Measurements from ENCODE around the gene NOP14. TPM values are rescaled to one million over a fixed set of nuclear protein-coding genes. Genes with fewer than 3 reads are reported as not detected.
"Not testable (repeated sequence)": the region's sequence is repeated elsewhere in the genome, so short reads cannot be mapped to it uniquely, and the experiment has no call there.

Gene NOP14
- total RNA-seq, 6 experiments from 2014 or later, result 34.8 to 39.4 (median 37.0) TPM

DNA sequence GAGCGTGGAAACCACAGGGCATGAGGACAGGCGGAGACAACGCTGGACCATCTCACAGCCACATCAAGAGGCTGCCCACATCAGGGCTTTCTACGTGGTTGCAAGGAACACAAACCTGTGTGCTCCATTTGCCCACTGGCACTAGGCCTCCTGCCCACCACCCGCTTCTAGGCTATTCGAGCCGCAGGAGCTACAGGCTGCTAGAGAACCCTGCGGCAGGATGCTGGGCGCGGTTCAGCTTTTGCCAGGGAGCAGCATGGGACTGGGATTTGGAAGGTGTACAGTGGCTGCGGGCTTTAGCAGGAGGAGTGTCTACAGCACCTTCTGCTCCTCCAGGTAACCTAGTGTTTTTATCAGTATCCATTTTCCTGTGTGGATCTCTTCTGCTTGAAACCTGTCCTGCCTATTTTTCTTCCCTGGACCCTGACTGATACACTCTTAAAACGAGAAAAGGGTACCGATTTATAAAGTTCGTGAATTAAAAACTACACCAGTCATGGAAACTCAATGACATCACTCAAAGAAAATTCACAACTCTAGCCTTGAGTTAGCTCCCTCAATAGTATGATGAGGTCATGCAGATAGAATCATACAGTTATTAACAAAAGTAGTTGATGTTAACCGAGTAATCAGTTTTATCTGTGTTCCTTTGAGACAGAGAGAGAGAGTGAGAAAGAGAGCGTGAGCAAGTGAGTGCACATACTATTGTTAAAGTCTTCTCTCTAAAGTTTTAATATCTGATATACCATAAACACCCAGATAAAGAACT is 12.8 kb downstream of the NOP14 start:
- Mint-ChIP-seq H3K27ac (no peak overlapping the region), H3K4me1 (ENCODE audit: low read depth) (peaks cover 10% of the 10 kb centered on the region; the same call in 1 of the 2 replicates), H3K27me3 (ENCODE audit: insufficient read depth) (peaks cover 2% of the 10 kb centered on the region; the same call in 1 of the 2 replicates), H3K9me3 (no peaks in the 10 kb centered on the region), H3K4me3 (no peak overlapping the region), H3K36me3 (ENCODE audit: low read depth) (peaks cover 66% of the 10 kb centered on the region)
- TF ChIP-seq, protein P1, sequence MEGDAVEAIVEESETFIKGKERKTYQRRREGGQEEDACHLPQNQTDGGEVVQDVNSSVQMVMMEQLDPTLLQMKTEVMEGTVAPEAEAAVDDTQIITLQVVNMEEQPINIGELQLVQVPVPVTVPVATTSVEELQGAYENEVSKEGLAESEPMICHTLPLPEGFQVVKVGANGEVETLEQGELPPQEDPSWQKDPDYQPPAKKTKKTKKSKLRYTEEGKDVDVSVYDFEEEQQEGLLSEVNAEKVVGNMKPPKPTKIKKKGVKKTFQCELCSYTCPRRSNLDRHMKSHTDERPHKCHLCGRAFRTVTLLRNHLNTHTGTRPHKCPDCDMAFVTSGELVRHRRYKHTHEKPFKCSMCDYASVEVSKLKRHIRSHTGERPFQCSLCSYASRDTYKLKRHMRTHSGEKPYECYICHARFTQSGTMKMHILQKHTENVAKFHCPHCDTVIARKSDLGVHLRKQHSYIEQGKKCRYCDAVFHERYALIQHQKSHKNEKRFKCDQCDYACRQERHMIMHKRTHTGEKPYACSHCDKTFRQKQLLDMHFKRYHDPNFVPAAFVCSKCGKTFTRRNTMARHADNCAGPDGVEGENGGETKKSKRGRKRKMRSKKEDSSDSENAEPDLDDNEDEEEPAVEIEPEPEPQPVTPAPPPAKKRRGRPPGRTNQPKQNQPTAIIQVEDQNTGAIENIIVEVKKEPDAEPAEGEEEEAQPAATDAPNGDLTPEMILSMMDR (IDR thresholded peaks at IDR 0.05), result no peak
- no peak for DNase-seq

DNA sequence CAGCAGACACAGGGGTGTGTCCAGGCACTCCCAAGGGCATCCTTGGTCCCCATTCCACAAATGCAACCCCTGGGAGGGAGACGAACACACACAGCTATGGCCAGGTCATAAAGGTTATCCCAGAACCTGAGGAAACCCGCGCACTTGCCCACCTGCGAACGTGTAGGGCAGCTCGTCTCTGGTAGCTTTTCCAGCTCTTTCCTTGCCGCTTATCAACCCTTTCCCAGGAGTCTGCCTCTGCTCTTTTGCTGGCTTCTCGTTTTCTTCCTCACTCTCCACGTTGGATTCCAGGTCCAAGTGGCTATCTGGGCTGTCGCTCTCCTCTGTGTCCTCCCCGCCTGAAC is 13.5 kb downstream of the NOP14 start:
- Mint-ChIP-seq H3K4me1 (ENCODE audit: low read depth) (peaks cover 10% of the 10 kb centered on the region; the same call in 1 of the 2 replicates), H3K4me3 (no peak overlapping the region), H3K27ac (no peak overlapping the region), H3K27me3 (ENCODE audit: insufficient read depth) (peaks cover 2% of the 10 kb centered on the region; the same call in 1 of the 2 replicates), H3K9me3 (no peaks in the 10 kb centered on the region), H3K36me3 (ENCODE audit: low read depth) (peaks cover 69% of the 10 kb centered on the region)
- TF ChIP-seq, protein P1 (IDR thresholded peaks at IDR 0.05), result no peak
- no peak for DNase-seq

DNA sequence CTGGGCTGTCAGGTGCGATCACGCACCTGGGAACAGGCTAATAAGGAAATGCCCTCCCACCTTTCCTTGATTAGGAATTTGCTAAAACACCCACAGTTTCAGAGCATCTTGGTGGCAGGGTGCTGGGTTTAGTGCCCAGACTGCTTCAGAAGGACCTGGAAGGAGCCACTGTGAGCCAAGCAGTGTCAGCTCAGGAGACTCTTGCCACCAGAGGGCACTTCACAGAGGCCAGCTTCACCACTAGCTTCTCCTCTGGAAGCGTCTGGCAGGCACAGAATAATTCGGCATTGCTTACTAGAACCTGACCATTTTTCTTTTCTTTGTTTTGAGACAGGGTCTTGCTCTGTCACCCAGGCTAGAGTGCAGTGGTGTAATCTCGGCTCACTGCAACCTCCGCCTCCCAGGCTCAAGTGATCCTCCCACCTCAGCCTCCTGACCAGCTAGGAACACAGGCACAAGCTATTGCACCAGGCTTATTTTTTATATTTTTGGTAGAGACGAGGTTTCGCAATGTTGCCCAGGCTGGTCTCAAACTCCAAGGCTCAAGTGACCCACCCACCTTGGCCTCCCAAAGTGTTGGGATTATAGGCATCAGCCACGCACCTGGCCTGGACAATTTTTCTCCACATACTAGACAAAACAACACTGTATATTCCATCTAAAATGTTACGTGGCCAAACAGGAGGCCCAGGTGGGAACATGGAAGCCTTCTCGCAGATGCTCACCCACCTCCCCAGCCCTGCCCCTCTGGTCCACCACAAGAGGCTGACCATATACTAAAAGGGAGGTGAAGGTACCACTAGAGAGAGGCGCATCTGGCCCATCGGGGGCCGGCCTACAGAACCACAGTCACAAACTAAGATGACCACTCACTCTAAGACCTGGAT is 14.1 kb downstream of the NOP14 start:
- peaks cover 66% of the 10 kb centered on the region for H3K36me3 Mint-ChIP-seq (ENCODE audit: low read depth)
- peaks cover 10% of the 10 kb centered on the region; the same call in 1 of the 2 replicates for H3K4me1 Mint-ChIP-seq (ENCODE audit: low read depth)
- peaks cover 2% of the 10 kb centered on the region; the same call in 1 of the 2 replicates for H3K27me3 Mint-ChIP-seq (ENCODE audit: insufficient read depth)
- peak; percentile 32 for DNase-seq
- no peaks in the 10 kb centered on the region for H3K9me3 Mint-ChIP-seq
- H3K4me3 Mint-ChIP-seq, result no peak overlapping the region
- TF ChIP-seq, protein P1 (IDR thresholded peaks at IDR 0.05), result peak; percentile 76
- no peak overlapping the region for H3K27ac Mint-ChIP-seq

DNA sequence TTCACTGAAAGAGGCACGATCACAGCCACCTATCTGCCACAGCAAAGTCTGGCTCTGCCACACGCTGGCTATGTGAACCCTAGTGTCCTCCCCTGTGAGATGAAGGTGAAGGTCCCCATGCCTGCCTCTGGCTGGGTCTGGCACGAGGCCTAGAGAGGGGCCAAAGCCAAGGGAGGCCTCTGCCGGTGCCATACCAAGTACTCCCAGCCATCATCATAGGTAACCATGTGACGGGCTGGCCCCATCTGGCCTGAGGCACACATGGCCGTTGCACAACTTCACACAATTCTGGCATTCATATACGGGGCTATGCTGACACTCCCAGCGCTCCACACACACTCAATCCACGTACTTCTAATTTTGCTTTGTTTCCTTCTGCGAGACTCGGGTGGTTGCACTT is 15.3 kb downstream of the NOP14 start:
- no peaks in the 10 kb centered on the region for H3K9me3 Mint-ChIP-seq
- no peak overlapping the region for H3K27ac Mint-ChIP-seq
- TF ChIP-seq, protein P1 (IDR thresholded peaks at IDR 0.05), result no peak
- no peak for DNase-seq
- H3K4me3 Mint-ChIP-seq, result no peak overlapping the region
- H3K4me1 Mint-ChIP-seq (ENCODE audit: low read depth), result peaks cover 10% of the 10 kb centered on the region; the same call in 1 of the 2 replicates
- H3K36me3 Mint-ChIP-seq (ENCODE audit: low read depth), result peaks cover 59% of the 10 kb centered on the region
- H3K27me3 Mint-ChIP-seq (ENCODE audit: insufficient read depth), result peaks cover 2% of the 10 kb centered on the region; the same call in 1 of the 2 replicates

DNA sequence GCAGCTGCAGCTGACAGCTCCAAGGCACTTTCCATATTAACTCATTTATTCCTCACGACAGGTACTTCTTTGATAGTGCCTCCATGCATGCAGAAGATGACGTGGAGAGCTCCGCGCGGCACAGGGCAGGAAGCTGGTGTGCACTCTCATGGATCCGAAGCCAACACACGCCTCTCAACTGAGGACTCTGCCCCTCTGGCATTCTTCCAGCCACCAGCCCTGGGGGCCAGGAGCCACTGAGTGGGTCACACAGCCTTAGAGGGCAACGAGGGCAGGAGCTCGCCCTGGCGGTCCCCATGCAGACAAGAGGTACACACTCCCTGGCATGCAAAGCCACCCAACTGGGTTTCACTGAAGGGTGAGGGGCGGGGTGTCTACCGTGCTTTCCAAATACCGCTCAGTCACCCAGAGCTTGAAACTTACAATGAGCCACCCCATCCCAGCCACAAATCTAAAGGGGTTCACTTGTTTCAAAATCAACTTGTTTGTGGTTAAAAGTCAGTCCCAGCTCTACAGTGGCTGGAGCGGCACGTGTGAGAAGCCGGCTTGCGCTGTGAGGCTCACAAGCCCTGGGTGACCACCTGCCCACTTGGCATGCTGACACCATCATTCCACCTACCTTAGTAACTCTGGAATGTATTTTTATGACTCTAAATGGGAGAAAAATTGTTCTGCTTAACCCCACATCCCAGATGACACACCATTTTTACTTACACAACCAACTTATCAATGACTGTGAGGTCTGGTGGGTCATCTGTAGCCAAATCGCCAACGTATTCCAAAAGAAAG is 16.2 kb downstream of the NOP14 start:
- H3K27ac Mint-ChIP-seq, result 0 out of 2 replicates have a peak overlapping the region, but pooled peaks have one; percentile 26
- H3K36me3 Mint-ChIP-seq (ENCODE audit: low read depth), result peaks cover 50% of the 10 kb centered on the region
- TF ChIP-seq, protein P1 (IDR thresholded peaks at IDR 0.05), result no peak
- no peaks in the 10 kb centered on the region; the same call in 1 of the 2 replicates for H3K9me3 Mint-ChIP-seq
- DNase-seq, result no peak
- peaks cover 7% of the 10 kb centered on the region for H3K27me3 Mint-ChIP-seq (ENCODE audit: insufficient read depth)
- peaks cover 10% of the 10 kb centered on the region; the same call in 1 of the 2 replicates for H3K4me1 Mint-ChIP-seq (ENCODE audit: low read depth)
- H3K4me3 Mint-ChIP-seq, result no peak overlapping the region

DNA sequence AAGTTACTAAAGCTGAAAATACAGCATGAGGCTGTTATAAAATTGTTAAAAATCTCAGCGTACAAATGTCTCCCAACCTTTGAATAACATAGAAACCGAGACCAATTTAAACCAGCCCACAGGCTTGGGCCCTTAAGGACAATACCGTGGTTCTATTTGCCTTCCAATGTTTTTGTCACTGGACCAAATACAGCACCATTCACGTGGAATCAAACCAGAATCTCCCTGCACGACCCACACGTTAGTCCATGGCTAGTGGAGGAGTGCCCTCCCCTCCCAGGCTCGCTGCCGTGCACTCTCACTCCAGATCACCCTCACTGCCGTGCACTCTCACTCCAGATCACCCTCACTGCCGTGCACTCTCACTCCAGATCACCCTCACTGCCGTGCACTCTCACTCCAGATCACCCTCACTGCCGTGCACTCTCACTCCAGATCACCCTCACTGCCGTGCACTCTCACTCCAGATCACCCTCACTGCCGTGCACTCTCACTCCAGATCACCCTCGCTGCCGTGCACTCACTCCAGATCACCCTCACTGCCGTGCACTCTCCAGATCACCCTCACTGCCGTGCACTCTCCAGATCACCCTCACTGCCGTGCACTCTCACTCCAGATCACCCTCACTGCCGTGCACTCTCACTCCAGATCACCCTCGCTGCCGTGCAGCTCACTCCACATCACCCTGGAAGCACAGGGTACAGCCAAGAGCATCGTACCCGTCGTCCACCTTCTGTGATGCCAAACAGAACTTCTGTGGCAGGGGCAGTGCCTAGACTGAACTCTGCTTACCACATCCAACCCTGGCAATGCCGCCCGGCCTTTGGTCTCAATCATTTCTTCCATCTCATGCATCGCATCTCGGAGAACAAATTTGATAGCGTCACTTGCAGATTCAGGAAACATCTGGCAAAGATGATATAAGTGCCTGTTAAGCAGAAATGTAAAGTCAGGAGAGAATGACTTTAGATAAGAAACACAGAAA is 17.3 kb downstream of the NOP14 start:
- not testable (repeated sequence) for H3K27me3 Mint-ChIP-seq (ENCODE audit: insufficient read depth); DNase-seq; H3K4me1 Mint-ChIP-seq (ENCODE audit: low read depth); H3K4me3 Mint-ChIP-seq; H3K9me3 Mint-ChIP-seq; H3K27ac Mint-ChIP-seq
- peaks cover 49% of the 10 kb centered on the region for H3K36me3 Mint-ChIP-seq (ENCODE audit: low read depth)

All from HFFc6 (cell line).